ENCODE data around the gene INVS. TPM values are rescaled to one million over a fixed set of nuclear protein-coding genes. Genes with fewer than 3 reads are reported as not detected.

Gene INVS
- total RNA-seq, 1 donor from 2014 or later: 34.0 TPM

DNA sequence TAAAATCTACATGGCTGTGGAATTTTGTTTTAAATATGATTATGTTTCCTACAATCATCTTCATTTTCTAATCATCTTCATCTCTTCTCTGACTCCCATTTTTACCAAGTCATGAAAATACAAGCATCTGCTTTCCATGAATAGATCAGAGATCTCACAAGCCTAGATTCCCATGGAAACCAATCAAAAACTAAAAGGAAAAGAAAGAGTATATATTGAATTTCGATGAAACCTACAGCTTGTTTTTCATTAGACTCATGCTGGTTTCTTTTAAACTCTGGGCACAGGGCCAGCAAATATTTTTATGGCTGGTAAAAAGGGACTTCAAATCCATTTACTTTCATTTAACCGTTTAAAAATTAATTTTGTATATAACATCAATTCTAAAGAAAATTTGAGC lies 51.2 kb downstream of the INVS start:
- no peak for TF ChIP-seq CTCF (IDR thresholded peaks at IDR 0.05)
- Mint-ChIP-seq H3K36me3 (ENCODE audit: low read depth) (peaks cover 6% of the 10 kb centered on the region), H3K4me3 (no peak overlapping the region), H3K9me3 (no peaks in the 10 kb centered on the region), H3K27ac (no peak overlapping the region), H3K4me1 (no peaks in the 10 kb centered on the region), H3K27me3 (no peaks in the 10 kb centered on the region)
- intact Hi-C loops (cut with micrococcal nuclease): no loop called here
- ChIA-PET CTCF (no interaction called here), POLR2A (no interaction called here)
- ATAC-seq (ENCODE audit: low read depth) (no peak), DNase-seq (no peak)

GRCh38 chr9:100160021-100160420 lies 61.0 kb downstream of the INVS start:
- DNase-seq (no peak), ATAC-seq (ENCODE audit: low read depth) (peak; percentile 42)
- no peak for TF ChIP-seq CTCF (IDR thresholded peaks at IDR 0.05)
- CTCF ChIA-PET: no interaction called here
- peaks cover 16% of the 10 kb centered on the region for H3K4me1 Mint-ChIP-seq
- intact Hi-C loops (cut with micrococcal nuclease): no loop called here
- H3K9me3 Mint-ChIP-seq: no peaks in the 10 kb centered on the region
- H3K4me3 Mint-ChIP-seq: no peak overlapping the region
- H3K27ac Mint-ChIP-seq: no peak overlapping the region
- no peaks in the 10 kb centered on the region for H3K27me3 Mint-ChIP-seq
- POLR2A ChIA-PET: no interaction called here
- peaks cover 16% of the 10 kb centered on the region for H3K36me3 Mint-ChIP-seq (ENCODE audit: low read depth)

DNA sequence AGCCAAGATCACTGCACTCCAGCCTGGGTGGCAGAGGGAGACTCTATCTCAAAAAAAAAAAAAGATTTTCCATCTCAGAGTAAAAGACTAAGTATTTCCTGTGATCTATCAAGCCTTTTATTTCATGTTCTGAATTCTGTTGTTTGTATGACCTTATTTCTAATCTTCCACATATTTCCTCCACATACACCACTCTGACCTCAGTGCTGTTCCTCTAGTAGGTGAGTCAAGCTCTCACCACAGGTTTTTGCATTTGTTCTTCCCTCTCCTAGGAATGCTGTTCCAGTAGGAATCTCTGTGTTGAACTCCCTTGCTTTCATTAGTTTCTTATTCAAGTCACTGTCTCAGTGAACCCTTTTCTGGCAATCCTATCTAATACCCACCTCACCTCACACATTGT lies 68.1 kb downstream of the INVS start:
- Mint-ChIP-seq H3K9me3 (no peaks in the 10 kb centered on the region), H3K27ac (no peak overlapping the region), H3K4me3 (no peak overlapping the region), H3K27me3 (no peaks in the 10 kb centered on the region), H3K36me3 (ENCODE audit: low read depth) (peaks cover 18% of the 10 kb centered on the region), H3K4me1 (no peaks in the 10 kb centered on the region)
- DNase-seq: no peak
- intact Hi-C loops (cut with micrococcal nuclease): no loop called here
- CTCF ChIA-PET: interaction anchor here (0.7 kb wide), 1 partner anchor 336 kb away, joined by 3 read pairs; no protein-coding TSS in a partner anchor
- TF ChIP-seq CTCF (IDR thresholded peaks at IDR 0.05): no peak
- POLR2A ChIA-PET: no interaction called here
- no peak for ATAC-seq (ENCODE audit: low read depth)

GRCh38 chr9:100167915-100168654 lies 69.0 kb downstream of the INVS start:
- Mint-ChIP-seq H3K9me3 (peaks cover 5% of the 10 kb centered on the region), H3K4me1 (no peaks in the 10 kb centered on the region), H3K27ac (no peak overlapping the region), H3K4me3 (no peak overlapping the region), H3K27me3 (no peaks in the 10 kb centered on the region), H3K36me3 (ENCODE audit: low read depth) (peaks cover 27% of the 10 kb centered on the region)
- TF ChIP-seq CTCF (IDR thresholded peaks at IDR 0.05): no peak
- intact Hi-C loops (cut with micrococcal nuclease): no loop called here
- DNase-seq (no peak), ATAC-seq (ENCODE audit: low read depth) (no peak)
- ChIA-PET POLR2A (no interaction called here), CTCF (interaction anchor here (0.7 kb wide), 1 partner anchor 336 kb away, joined by 3 read pairs; no protein-coding TSS in a partner anchor)

- H3K27ac Mint-ChIP-seq: no peak overlapping the region
- no peaks in the 10 kb centered on the region for H3K27me3 Mint-ChIP-seq
- ChIA-PET CTCF (no interaction called here), POLR2A (no interaction called here)
- H3K4me3 Mint-ChIP-seq: no peak overlapping the region
- peaks cover 41% of the 10 kb centered on the region for H3K36me3 Mint-ChIP-seq (ENCODE audit: low read depth)
- intact Hi-C loops (cut with micrococcal nuclease): no loop called here
- DNase-seq (no peak), ATAC-seq (ENCODE audit: low read depth) (no peak)
- H3K4me1 Mint-ChIP-seq: no peaks in the 10 kb centered on the region
- no peak for TF ChIP-seq CTCF (IDR thresholded peaks at IDR 0.05)
- H3K9me3 Mint-ChIP-seq: peaks cover 14% of the 10 kb centered on the region
Observed at GRCh38 chr9:100170085-100170484, 71.0 kb downstream of the INVS start.
